GM21717 (cell line): ENCODE data around the gene RGS6.

Experiments
- ATAC-seq: cut with Tn5 transposase; IDR thresholded peaks from one replicate; pipeline ENCODE4 v1.9.1; 2021; ENCODE audit warnings: mild to moderate bottlenecking, moderate library complexity; ENCODE audit not compliant: unreplicated experiment

The RGS6 gene

GRCh38 chr14:72600551-72601330 is 668.5 kb downstream of the RGS6 start:
- ATAC-seq: no peak

- ATAC-seq: no peak
Measured at GRCh38 chr14:72603639-72604038, 671.4 kb downstream of the RGS6 start.

GRCh38 chr14:72604133-72604532 is 671.9 kb downstream of the RGS6 start:
- ATAC-seq: no peak

GRCh38 chr14:72605096-72605920 is 673.1 kb downstream of the RGS6 start:
- no peak for ATAC-seq

GRCh38 chr14:72605921-72606220 is 673.6 kb downstream of the RGS6 start:
- ATAC-seq: no peak

- no peak for ATAC-seq
Measured at GRCh38 chr14:72606879-72607278, 674.6 kb downstream of the RGS6 start.

GRCh38 chr14:72607386-72608130 is 675.3 kb downstream of the RGS6 start:
- ATAC-seq: no peak

- no peak for ATAC-seq
Measured at GRCh38 chr14:72608391-72609204, 676.4 kb downstream of the RGS6 start.

- no peak for ATAC-seq
Measured at GRCh38 chr14:72609205-72609916, 677.1 kb downstream of the RGS6 start.

- ATAC-seq: no peak
Measured at GRCh38 chr14:72610096-72610830, 678.0 kb downstream of the RGS6 start.

GRCh38 chr14:72610831-72611200 is 678.6 kb downstream of the RGS6 start:
- ATAC-seq: no peak

- ATAC-seq: no peak
Measured at GRCh38 chr14:72611506-72611905, 679.3 kb downstream of the RGS6 start.

- ATAC-seq: no peak
Measured at GRCh38 chr14:72612041-72612440, 679.8 kb downstream of the RGS6 start.

GRCh38 chr14:72613231-72613974 is 681.2 kb downstream of the RGS6 start:
- ATAC-seq: no peak

- no peak for ATAC-seq
Measured at GRCh38 chr14:72613975-72614319, 681.7 kb downstream of the RGS6 start.

- ATAC-seq: no peak
Measured at GRCh38 chr14:72614365-72614764, 682.1 kb downstream of the RGS6 start.

- no peak for ATAC-seq
Measured at GRCh38 chr14:72614891-72615415, 682.7 kb downstream of the RGS6 start.

- no peak for ATAC-seq
Measured at GRCh38 chr14:72615451-72616121, 683.4 kb downstream of the RGS6 start.
